GM19395 (cell line): Measurements from ENCODE around the gene SF3A1.
"Not testable (repeated sequence)": the region's sequence is repeated elsewhere in the genome, so short reads cannot be mapped to it uniquely, and the experiment has no call there.

Experiments used
- ATAC-seq: cut with Tn5 transposase; IDR thresholded peaks from one replicate; pipeline ENCODE4 v1.9.1; 2021; ENCODE audit warnings: mild to moderate bottlenecking, moderate library complexity; ENCODE audit not compliant: unreplicated experiment

The SF3A1 gene

DNA sequence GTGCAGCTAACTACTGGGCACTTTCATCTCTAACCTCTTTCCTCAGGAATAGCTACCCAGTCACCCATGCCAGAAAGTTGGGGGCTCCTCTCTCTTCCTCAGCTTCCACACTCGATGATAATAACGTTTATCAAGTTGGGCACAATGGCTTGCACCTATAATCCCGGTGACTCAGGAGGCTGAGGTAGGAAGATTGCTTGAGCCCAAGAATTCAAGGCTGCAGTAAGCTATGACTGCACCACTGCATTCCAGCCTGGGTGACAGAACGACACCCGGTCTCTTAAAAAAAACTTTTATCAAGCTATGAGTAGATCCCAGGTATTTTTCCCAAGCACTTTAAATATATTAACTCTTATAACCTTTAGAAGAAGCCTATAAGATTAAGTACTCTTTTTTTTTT is 2.0 kb downstream of the SF3A1 start:
- no peak for ATAC-seq

DNA sequence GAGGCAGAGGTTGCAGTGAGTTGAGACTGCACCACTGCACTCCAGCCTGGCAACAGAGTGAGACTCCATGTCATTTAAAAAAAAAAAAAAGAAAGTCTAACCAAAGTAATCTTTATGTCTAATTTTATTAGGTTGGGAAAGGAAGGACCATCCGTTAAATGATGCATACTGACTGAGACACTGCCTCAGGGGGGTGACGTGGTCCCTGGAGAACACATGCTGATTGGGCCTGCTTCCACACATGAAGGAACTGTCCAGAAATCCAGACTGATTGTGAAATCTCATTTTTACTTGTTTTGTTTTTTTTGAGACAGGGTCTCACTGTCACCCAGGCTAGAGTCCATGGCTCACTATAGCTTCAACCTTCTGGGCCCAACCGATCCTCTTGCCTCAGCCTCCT is 5.5 kb downstream of the SF3A1 start:
- no peak for ATAC-seq

DNA sequence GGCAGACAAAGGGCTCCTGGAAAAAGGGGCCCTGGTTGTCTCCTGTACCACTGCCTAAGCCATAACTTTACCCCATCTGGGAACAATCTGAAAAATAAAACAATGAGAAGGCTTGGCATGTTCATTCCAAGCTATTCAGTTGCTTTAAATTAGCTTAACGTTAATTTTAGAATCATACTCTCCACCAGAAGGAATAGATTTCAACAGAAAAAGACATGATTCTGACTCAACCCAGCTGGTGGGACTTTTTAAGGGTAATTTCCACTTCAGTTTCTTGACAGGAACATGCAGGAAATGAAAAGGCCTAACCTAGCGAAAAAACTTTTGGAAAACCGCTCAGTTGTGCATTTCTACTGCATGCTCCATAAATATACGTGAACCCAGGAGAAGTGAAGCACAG is 7.9 kb downstream of the SF3A1 start:
- no peak for ATAC-seq

DNA sequence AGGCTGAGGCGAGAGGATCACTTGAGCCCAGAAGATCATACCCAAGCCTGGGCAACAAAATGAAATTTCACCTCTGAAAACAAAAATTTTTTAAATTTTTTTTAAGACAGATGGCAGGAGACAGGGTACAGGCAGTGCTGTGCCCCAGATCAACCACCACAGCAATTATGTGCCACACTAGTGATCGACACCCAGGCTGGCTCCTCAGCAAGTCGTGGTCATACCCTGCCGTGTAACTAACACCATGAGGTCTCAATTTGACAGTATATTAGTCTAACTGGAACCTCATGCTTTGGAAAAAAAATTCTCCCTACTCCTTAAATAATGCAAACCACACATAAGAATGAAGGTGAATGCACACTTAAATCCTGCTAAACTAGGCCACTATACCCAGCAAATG is 8.3 kb downstream of the SF3A1 start:
- ATAC-seq: no peak

DNA sequence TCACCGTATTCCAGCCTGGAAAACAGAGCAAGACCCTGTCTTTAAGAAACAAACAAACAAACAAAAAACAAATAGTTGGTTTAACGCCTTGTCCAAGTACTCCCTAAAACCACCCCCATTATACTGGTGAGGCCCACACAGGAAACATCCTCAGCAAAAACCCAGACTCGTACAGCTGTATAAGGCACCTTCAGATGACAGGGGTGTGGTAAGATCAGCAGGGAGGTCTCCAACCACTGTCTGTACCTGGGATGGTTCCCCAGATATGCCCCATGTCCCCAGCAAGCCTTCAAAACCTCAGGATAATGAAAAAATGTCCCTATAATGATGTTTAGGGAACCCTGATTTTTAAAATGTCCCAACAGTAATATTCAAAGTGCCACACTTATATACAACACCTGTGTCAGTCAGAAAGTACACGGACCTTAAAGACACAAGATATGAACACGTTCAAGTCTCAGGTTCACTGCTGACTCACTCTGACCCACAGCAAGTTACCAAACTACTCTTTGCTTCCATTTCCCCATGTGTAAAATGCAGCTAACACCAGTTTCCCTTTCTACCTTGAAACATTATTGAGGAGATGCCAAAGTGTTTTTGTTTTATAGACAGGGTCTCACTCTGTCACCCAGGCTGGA is 9.3 kb downstream of the SF3A1 start:
- ATAC-seq: no peak

DNA sequence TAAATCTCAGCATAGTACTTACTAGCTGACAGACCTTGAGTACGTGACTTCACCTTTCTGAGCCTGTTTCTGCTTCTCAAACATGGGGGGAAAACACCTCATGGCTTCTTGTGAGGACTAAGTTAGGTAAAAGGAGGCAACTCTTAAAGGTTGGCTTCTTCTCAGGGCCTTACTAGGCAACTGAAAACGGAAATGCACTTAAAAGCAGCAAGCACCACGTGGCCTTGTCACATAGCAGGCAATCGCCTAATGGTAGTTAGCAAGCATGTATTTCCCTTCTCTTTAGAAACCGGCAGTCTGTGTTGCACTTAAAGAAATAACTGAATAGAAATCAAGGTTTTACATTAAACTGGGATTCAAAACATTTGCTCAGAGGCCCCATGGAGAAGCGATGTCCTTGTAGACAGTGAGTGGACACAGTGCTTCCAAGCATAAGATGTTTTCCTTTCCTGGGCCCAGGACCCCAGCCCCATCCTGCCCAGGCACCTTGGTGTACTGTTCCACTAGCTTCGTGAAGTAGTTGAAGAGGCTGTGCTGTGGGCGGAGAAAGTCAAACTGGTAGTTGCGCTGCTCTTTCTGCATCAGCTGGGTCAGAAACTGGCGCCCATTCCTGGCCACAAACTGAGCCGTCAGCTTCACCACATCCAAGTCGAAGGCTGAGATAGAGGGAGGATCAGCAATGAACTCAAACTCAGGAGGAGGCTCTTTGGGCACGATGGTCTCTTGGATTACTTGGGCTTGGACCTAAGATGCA is 12.1 kb downstream of the SF3A1 start:
- ATAC-seq: no peak

DNA sequence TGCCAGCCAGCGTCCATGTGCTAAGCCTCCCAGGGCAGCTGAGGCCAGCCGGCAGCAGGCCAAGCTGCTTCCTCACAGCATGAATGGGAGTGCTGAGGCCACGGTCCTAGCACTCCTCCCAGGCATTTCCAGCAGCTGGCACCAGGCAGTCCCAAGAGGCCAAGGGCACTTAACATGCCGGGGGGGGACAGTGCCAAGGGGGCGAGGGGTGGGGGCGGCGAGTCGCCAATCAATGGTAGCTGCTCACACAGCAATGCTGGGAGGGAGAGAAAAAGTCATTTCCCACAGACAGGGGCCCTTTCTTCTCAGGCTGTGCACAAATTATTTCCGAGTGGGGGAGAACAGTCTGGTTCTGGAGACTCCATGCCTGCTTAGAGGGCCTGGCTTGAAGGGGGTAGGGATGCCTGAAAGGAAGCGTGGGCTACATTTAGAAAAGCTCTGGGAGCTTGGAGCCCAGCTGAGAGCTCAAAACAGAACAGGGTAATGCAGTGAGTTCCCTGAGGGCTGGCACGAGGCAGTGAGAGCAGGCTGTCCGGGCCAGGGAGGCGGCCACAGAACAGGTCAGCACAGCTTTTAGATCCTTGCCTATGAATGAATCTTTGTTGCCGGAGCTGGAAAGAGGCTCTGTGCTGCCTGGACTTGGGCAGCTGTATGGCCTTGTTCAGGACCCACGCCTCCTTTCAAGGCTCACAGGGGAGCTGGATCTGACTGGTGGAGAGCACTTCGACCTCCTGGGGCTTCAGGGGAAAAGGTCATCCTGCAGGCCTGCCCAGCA is 15.6 kb downstream of the SF3A1 start:
- ATAC-seq: no peak

DNA sequence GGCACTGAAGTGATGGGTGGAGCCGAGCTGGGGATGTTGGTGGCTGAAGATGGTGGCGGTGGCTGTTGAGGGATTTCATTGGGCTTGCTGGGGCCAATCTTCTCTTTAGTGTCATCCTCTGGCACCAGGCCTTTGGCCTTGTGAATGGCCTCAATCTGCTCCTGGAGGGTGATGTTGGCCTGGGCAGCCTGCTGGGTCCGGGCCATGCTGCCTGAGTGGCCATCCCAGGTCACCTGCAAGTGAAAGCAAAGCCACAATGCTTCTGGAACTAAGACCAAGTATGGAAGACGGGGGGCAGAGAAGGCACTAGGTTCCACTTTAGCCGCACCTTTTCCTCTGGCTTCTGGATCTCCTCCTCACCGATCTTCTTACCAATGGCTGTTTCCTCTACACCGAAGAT is 17.9 kb downstream of the SF3A1 start:
- ATAC-seq: no peak

DNA sequence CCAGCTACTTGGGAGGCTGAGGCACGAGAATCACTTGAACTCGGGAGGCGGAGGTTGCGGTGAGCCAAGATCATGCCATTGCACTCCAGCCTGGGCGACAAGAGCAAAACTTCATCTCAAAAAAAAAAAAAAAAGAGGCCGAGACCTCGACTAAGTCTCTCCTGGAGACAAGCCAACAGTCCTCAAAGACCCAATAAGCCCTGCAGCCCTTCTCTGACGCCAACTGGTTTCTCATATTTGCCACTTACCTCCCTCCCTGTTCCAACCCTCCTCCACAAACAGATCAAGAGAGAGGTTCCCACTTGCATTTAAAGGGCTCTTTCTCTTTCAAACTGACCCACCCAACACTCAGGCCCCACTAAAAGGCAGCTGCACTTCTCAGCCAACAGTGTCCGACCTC is 18.4 kb downstream of the SF3A1 start:
- not testable (repeated sequence) for ATAC-seq

DNA sequence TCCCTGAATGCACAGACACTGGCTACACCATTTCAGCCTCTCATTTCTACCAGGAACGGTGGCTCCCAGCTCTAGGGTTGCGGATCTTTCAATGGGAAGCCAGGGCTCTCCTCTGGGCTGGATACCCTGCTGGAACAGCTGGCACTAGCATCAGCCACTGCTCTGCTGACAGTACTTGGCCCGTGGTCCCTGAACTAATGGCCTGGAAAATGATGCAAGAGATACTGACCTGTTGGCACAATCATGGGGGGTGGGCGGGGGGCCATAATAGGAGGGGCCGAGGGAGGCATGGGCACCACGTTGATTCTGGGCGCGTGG is 19.3 kb downstream of the SF3A1 start:
- ATAC-seq: no peak

DNA sequence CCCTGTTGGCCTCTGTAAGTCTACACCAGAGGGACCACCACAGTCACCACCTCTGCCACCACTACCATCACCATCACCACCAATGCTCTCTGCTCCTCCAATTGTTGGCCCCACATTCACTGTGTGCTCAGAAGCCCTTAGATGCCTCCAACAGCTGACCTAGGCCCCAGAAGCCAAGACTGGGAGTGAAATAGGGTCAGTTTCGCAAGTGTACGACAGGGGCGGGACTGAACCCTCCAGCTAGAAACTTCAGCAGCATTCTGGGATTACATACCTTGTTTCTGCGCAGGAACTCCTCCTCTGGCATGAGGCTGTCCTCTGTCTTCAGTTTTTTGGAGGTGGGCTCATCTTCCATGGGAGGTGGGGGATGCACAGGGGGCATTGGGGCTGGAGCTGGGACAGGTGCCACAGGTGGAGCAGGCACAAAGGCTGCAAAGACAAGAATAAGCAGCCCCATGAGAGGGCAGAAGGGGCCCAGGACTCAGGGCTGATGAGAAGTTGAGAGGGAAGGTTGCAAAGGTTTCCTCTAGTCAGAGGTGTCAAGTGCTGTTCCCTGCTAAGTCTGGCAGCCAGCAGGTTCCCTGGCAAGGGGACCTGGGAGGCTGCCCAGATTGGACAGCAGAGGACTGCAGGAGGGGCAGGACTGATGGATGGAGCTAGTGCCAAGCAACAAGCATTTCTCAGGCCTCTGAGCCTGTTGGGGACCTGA is 19.8 kb downstream of the SF3A1 start:
- ATAC-seq: no peak

DNA sequence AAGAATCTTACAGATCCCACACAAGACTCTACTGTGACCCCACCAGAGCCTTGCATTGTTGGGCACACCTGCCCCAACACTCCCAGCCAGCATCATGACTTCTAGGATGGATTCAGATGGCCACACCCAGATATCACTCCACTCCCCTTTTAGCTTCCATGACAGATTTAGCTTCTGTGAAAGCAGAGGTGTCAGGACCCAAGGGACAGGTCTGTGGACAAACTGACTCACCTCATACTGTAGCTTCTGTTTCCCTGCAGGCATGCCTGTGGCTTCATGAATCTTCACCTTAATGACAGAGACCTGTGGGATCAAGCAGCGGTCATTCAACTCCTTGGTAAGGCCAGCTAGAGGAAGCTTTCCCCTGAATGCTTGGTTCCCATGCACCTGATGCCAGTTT is 21.5 kb downstream of the SF3A1 start:
- no peak for ATAC-seq

DNA sequence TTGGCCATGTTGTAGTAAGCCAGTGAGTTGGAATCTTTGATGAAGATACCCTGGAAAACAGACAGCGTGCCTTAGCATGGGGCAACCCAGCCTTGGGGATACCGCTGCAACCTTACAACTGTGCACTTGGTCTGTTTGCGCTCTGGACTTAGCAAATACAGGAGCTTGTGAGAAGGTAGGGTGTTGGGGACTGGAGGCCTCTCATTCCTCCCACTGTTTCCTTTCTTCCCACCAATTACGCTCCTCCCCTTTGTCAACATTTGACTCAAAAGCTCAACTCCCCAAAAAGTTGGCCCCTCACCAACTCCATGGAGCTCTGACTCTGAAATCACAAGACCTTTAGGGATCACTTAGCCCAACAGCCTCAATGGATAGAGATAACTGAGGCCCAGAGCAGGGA is 22.0 kb downstream of the SF3A1 start:
- ATAC-seq: no peak

DNA sequence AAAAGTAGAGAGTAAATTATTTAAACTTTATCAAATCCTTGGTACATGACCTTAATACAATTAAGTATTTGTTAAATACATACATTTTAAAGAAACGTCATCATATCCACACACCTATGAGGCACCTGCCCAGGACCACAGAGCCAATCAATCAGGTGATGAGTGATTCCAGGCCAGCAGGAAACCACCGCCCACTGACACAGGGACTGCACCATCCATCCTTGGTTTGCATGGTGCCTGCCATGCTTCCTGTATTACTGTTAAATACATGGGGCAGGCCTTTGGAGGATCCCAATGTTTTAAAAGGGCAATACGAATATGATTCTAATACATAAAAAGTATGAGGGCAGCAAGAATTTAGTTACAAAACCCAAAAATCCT is 23.0 kb downstream of the SF3A1 start:
- no peak for ATAC-seq

DNA sequence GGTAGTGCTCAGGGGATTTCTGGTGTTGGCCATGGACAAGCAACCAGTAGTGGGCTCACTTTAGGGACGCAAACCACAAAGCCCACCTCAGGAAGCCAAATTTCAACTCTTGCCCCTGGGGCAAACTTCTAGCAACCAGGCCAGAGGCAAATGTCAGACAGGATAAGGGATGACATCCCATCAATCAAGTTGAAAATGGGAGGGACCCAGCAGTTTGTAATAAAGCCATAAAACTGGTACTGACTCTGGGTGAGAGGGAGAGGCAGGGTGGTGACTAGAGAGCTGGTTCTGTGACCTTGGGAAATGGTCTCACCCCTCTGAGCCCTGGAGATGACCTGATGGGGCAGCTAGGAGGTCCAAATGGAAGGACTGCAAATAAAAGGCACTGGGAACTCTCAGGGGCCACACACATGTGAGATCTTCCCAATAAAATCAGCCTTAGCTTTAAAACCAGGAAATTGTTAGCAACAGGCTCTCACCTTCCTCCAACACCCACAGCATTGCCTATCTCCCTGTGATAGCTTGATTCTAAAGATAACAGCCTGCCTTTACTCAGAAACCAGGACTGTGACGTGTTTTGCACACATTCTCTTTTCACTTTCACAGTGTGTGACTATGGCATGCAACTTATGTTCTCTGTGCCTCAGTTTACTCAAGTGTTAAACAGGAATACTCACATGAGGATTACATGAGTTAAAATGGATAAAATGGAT is 23.5 kb downstream of the SF3A1 start:
- no peak for ATAC-seq

DNA sequence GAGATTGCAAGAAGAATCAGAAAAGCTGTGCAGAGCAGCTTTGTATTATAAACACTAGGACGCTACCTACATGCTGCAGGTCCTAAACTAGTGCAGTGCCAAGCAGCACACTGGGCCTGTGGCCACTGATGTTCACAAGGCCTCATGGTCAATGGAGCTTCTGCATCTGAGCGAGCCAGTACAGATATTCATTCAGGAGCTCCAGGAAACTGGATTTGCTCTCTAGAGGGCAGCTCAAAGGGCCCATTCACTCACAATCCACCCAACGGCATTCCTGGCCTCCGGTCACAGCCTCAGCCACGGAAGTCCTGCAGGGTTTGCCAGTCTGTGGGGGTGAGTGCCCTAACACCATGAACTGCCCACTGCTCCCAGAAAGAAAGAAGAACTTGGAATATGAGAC is 24.1 kb downstream of the SF3A1 start:
- no peak for ATAC-seq

DNA sequence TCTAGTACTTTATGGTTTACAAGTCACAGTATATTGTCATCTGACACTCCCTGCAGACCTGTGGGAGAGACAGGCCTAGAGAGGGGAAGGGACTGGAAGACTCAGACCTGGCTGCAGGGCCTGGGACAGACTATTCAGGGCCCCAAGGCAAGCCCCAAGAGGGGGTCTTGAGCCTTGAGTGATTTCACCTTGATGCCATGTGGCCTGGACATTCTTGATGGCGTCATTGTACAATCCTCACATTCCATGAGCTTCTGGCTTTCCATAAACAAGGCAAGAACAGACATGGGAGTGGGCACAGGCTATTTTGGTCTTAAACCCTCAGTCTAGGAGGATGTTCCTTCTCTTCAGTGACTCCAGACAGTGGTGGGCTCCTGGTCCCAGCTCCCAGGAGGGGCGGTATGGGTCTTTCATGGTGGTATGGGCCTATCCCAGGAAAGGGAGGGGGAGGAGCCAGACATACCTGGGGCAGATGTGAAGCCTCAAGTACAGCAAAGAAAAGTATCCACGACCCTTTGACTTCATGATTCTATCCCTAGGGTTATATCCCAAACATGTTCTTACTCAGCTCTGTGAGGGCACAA is 28.1 kb downstream of the SF3A1 start:
- ATAC-seq: no peak

DNA sequence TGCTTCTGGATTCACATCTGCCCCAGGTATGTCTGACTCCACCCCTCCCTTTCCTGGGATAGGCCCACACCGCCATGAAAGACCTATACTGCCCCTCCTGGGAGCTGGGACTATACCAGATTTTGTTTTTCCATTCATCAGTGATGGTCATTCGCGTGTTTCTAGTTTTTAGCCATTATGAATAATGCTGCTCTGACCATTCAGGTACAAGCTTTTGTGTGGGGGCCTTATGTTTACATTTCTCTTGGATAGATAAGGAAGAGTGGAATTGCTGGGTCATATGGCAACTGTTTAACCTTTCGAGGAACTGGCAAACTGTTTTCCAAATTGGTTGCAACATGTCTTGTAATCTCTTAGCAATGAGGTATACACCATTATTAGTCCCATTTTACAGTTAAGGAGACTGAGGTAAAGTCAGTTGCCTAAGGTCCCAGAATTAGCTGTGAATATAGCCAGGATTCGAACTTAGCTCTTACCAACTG is 28.8 kb downstream of the SF3A1 start:
- ATAC-seq: no peak

DNA sequence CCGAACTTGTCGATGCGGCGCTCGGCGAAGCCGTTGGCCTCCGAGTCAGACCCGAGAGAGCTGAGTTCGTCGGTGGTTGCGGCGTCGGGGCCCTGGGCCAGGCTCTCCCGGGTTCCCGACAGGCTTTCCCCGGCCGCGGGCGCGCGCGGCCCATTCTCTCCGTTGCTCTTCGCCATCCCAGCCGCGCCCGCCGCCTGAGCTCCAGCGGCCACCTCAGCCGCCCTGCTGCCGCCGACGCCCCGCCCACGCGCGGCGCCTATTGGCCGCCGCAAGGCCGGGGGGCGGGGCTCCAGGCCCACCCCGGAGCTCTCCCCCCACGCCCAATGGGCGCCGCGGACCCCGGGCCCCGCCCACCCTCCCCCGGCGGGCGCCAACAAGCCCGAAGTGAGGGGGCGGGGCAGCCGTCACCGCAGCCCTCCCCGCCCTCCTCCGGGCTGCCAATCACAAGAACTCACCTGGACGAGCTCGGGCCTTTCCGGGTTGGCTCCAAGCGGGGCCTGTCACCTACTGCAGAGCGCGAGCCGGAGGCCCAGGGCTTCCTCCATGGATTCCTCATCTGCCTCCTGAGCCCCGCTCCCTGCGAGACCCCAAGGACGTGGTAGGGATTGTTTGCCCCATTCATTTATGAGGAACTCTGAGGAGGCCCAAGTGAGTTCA is 29.9 kb downstream of the SF3A1 start, which contains the start of gene TBC1D10A:
Gene TBC1D10A, minus strand, starts transcription at position 236 of the 657 bp plus-strand sequence. Its CDS starts 60 bp downstream, at position 176.
- peak; percentile 80 for ATAC-seq

DNA sequence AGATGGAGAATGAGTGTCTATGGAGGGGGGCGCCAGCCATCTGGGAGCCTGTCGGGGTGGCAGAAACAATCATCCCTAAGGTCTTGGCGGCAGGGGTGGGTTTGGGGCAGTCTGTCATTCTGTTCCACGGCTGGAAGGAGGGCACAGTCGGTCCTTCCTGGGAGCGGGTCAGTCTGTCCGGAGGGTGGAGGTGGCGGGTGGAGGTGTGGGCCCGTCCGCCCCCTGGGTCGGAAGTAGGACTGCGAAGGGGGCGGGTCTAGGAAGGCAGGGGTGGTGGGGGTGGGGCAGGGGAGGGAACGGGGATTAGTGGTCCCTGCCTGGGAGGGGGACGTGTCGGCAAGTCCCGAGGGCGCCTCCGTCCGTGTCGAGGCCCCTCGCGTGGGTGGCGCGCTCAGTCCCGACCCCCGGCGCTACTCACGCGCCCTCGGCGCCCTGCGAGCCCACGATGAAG is 30.4 kb downstream of the SF3A1 start:
- peak; percentile 35 for ATAC-seq
